Limb (tissue), 2 donors: ENCODE results near the gene ACOT11.

Experiments
- DNase-seq, 2 donors: peaks; one replicate each; pipeline ENCODE4 v3.0.0-alpha.2; 2016; ENCODE audit errors: extremely low spot score in 2 of 2

The ACOT11 gene

GRCh38 chr1:54564312-54565112 lies 16.5 kb downstream of the ACOT11 start:
- DNase-seq = no peak

- no peak for DNase-seq
Observed at GRCh38 chr1:54565113-54565501, 17.1 kb downstream of the ACOT11 start.

GRCh38 chr1:54566438-54567141 lies 18.6 kb downstream of the ACOT11 start:
- no peak for DNase-seq

GRCh38 chr1:54567961-54568360 lies 19.9 kb downstream of the ACOT11 start:
- DNase-seq = no peak

- DNase-seq = no peak
Observed at GRCh38 chr1:54569339-54569738, 21.3 kb downstream of the ACOT11 start.

- DNase-seq = no peak
Observed at GRCh38 chr1:54570161-54570560, 22.1 kb downstream of the ACOT11 start.

- no peak for DNase-seq
Observed at GRCh38 chr1:54571326-54571725, 23.3 kb downstream of the ACOT11 start.

GRCh38 chr1:54571803-54572541 lies 23.9 kb downstream of the ACOT11 start:
- no peak for DNase-seq

GRCh38 chr1:54572542-54572850 lies 24.5 kb downstream of the ACOT11 start:
- DNase-seq = no peak

- DNase-seq = no peak
Observed at GRCh38 chr1:54574158-54574778, 26.2 kb downstream of the ACOT11 start.

GRCh38 chr1:54575161-54575560 lies 27.1 kb downstream of the ACOT11 start:
- no peak for DNase-seq

- DNase-seq = no peak
Observed at GRCh38 chr1:54575605-54576290, 27.7 kb downstream of the ACOT11 start.

- peak in 1 of 2 donors; percentile 76 for DNase-seq
Observed at GRCh38 chr1:54577612-54578011, 29.6 kb downstream of the ACOT11 start.

GRCh38 chr1:54579337-54579781 lies 31.3 kb downstream of the ACOT11 start:
- DNase-seq = no peak

- DNase-seq = no peak
Observed at GRCh38 chr1:54580856-54581550, 33.0 kb downstream of the ACOT11 start.

- DNase-seq = peak; percentile 58 to 74
Observed at GRCh38 chr1:54581621-54582035, 33.6 kb downstream of the ACOT11 start.

GRCh38 chr1:54582566-54583306 lies 34.7 kb downstream of the ACOT11 start:
- DNase-seq = peak in 1 of 2 donors; percentile 64

- no peak for DNase-seq
Observed at GRCh38 chr1:54583307-54583686, 35.3 kb downstream of the ACOT11 start.

GRCh38 chr1:54583871-54584270 lies 35.8 kb downstream of the ACOT11 start:
- peak; percentile 57 to 60 for DNase-seq

GRCh38 chr1:54584575-54584974 lies 36.5 kb downstream of the ACOT11 start:
- no peak for DNase-seq
